Hepatocyte (in vitro differentiated cells): ENCODE results near the gene PCDHA1. TPM values are rescaled to one million over a fixed set of nuclear protein-coding genes. Genes with fewer than 3 reads are reported as not detected.

Experiments
- DNase-seq: peaks from one replicate; pipeline ENCODE4 v3.0.0-alpha.2; 2016; ENCODE audit warnings: low spot score
- H2AFZ ChIP-seq: fragments of 200-600 bp; sonication (generic); 2 replicates; pipeline ENCODE4 v1.6.0; 2016; ENCODE audit warnings: antibody characterized with exemption, mild to moderate bottlenecking
- H3K27ac ChIP-seq: fragments of 200-600 bp; sonication (generic); 2 replicates; pipeline ENCODE4 v1.5.1; 2016; ENCODE audit warnings: mild to moderate bottlenecking
- H3K27me3 ChIP-seq: fragments of 200-600 bp; sonication (generic); 2 replicates; pipeline ENCODE4 v1.6.1; 2016
- H3K36me3 ChIP-seq: fragments of 200-600 bp; sonication (generic); replicated peaks from 2 replicates; pipeline ENCODE4 v1.5.1; 2016; ENCODE audit warnings: low read depth; ENCODE audit not compliant: insufficient read depth
- H3K4me1 ChIP-seq: fragments of 200-600 bp; sonication (generic); 2 replicates; pipeline ENCODE4 v1.5.1; 2016; ENCODE audit warnings: mild to moderate bottlenecking, moderate library complexity; ENCODE audit not compliant: insufficient read depth
- H3K4me2 ChIP-seq: fragments of 200-600 bp; sonication (generic); 2 replicates; pipeline ENCODE4 v1.6.0; 2016
- H3K4me3 ChIP-seq: fragments of 200-600 bp; sonication (generic); 2 replicates; pipeline ENCODE4 v1.5.1; 2016; ENCODE audit warnings: mild to moderate bottlenecking
- H3K79me2 ChIP-seq: fragments of 200-600 bp; sonication (generic); 2 replicates; pipeline ENCODE4 v1.6.0; 2017; ENCODE audit warnings: mild to moderate bottlenecking
- H3K9me2 ChIP-seq: fragments of 200-600 bp; sonication (generic); replicated peaks from 2 replicates; pipeline ENCODE4 v1.6.0; 2017; ENCODE audit warnings: mild to moderate bottlenecking; ENCODE audit not compliant: insufficient read depth
- H3K9me3 ChIP-seq: fragments of 200-600 bp; sonication (generic); 2 replicates; pipeline ENCODE4 v1.5.1; 2016; ENCODE audit warnings: low read depth, mild to moderate bottlenecking
- H4K20me1 ChIP-seq: fragments of 200-600 bp; sonication (generic); 2 replicates; pipeline ENCODE4 v1.6.0; 2016; ENCODE audit warnings: mild to moderate bottlenecking; ENCODE audit not compliant: insufficient read depth, poor library complexity, severe bottlenecking
- EZH2 ChIP-seq: fragments of 200-600 bp; sonication (generic); IDR thresholded peaks from 2 replicates; pipeline ENCODE4 v1.6.1; 2016; ENCODE audit warnings: antibody characterized with exemption, mild to moderate bottlenecking, borderline replicate concordance
- EZH2phosphoT487 ChIP-seq: fragments of 200-600 bp; sonication (generic); IDR thresholded peaks from one replicate; pipeline ENCODE4 v1.6.1; 2018; ENCODE audit warnings: antibody characterized with exemption, mild to moderate bottlenecking, low read depth, moderate library complexity; ENCODE audit not compliant: unreplicated experiment, severe bottlenecking
- WGBS: methylation state at CpG from one replicate; pipeline ENCODE4 v1.1.6; 2016; ENCODE audit warnings: low lambda C conversion rate; ENCODE audit errors: missing lambda C conversion rate; 5-methylcytosine and 5-hydroxymethylcytosine counted together
- polyA plus RNA-seq: library from polyadenylated mRNA; unstranded; fragments of >200 nt; fragmentation: Nextera tagmentation; extraction: Ambion mirVana; gene quantifications from 2 replicates; pipeline ENCODE4 v1.2.1, GENCODE V29; 2016
- total RNA-seq: library from RNA; depleted of rRNA; stranded (reverse); fragments of >200 nt; gene quantifications from 2 replicates; pipeline ENCODE4 v1.2.3, GENCODE V29; 2014
- TF ChIP-seq, protein P1 (sequence below): fragments of 200-600 bp; sonication (generic); IDR thresholded peaks from 2 replicates; pipeline ENCODE4 v1.5.1; 2016; ENCODE audit warnings: antibody characterized with exemption, mild to moderate bottlenecking; ENCODE audit not compliant: poor library complexity

PCDHA1 gene
- total and polyA plus RNA-seq, 2 experiments from 2014 or later = not detected

DNA sequence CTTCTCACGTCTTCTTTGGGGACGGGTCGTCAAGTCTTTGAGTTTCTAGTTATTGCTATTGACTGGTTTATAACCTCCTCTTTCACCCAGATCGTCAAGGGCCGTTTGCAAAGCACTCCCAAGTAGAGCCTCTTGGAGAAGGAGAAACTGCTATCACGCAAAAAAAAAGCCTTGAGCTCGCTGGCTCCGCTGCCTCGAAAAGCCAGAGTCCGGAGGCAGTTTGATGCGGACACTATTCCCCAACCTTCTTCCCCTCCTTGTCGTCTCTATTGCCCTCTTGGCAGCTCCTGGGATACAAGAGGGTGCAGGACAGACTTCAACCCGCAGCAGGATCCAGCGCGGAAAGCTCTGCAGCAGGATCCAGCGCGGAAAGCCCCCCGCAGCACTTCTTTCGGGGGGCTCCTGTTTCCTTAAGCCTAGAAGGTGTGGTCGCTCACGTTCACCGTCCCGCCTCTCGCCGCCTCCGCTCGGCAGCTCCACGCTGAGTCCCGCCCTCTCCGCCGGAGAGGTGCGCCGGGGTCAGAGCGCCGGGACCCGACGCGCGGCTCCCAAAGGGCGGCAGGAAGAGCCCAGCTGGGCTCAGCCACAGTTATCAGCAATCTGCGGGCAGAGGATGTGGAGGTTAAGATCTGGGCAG, 140.0 kb downstream of the PCDHA1 start, which contains the start of gene PCDHAC1:
Gene PCDHAC1 (plus strand): TSS at position 494 of the 637 bp plus-strand sequence. CDS start 594 bp downstream, outside the sequence.
- DNase-seq = no peak
- 3% methylated on average over 41 of the region's 41 CpGs for WGBS
- H4K20me1 ChIP-seq = peaks cover 9% of the 10 kb centered on the region
- H3K36me3 ChIP-seq = no peaks in the 10 kb centered on the region
- peaks cover 7% of the 10 kb centered on the region for H3K4me1 ChIP-seq
- peak within 1 kb of the TSS; percentile 95 for H3K4me2 ChIP-seq
- no peaks in the 10 kb centered on the region for H3K9me3 ChIP-seq
- H2AFZ ChIP-seq = peak within 1 kb of the TSS; percentile 59
- TF ChIP-seq EZH2phosphoT487 (no peak), EZH2 (no peak)
- TF ChIP-seq, protein P1, sequence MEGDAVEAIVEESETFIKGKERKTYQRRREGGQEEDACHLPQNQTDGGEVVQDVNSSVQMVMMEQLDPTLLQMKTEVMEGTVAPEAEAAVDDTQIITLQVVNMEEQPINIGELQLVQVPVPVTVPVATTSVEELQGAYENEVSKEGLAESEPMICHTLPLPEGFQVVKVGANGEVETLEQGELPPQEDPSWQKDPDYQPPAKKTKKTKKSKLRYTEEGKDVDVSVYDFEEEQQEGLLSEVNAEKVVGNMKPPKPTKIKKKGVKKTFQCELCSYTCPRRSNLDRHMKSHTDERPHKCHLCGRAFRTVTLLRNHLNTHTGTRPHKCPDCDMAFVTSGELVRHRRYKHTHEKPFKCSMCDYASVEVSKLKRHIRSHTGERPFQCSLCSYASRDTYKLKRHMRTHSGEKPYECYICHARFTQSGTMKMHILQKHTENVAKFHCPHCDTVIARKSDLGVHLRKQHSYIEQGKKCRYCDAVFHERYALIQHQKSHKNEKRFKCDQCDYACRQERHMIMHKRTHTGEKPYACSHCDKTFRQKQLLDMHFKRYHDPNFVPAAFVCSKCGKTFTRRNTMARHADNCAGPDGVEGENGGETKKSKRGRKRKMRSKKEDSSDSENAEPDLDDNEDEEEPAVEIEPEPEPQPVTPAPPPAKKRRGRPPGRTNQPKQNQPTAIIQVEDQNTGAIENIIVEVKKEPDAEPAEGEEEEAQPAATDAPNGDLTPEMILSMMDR = no peak
- no peaks in the 10 kb centered on the region for H3K9me2 ChIP-seq
- peak within 1 kb of the TSS; percentile 64 for H3K27ac ChIP-seq
- peaks cover 5% of the 10 kb centered on the region for H3K79me2 ChIP-seq
- peak within 1 kb of the TSS; percentile 57 for H3K4me3 ChIP-seq
- H3K27me3 ChIP-seq = no peaks in the 10 kb centered on the region

DNA sequence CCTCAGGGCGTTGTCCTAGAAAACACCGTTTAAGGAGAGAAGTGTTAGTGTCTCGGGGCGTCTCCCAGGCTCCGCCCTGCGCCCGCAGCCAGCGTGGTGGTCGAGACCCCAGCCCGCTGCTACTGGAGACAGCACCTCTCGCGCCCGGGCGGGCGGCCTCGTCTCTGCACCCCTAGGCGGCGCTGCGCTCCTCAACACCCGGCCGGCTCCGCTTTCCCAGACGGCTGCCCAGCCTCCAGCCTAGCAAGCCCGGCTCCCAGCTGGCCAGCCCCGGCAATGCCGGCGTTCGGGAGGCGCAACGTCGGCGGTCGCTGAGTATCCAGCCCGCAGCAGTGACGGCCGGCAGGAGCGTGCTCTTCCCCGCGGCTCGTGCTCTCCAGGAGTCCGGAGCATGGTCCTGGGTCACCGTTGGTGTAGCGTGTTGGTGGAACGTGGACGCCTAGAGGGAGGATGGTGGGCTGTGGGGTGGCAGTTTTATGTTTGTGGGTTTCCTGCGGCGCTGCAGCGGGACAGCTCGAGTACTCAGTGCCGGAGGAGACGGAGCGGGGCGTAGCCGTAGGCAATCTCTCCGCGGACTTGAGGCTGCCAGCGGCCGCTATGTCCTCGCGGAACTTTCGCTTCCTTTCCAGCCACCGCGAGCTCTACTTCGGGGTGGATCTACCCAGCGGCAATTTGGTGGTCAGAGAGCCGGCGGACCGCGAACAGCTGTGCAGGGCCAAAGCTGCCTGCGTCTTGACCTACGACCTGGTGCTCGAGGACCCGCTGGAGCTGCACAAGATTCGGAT, 140.7 kb downstream of the PCDHA1 start:
- H4K20me1 ChIP-seq = peaks cover 9% of the 10 kb centered on the region
- WGBS = 2% methylated on average over 63 of the region's 74 CpGs
- DNase-seq = peak; percentile 96

DNA sequence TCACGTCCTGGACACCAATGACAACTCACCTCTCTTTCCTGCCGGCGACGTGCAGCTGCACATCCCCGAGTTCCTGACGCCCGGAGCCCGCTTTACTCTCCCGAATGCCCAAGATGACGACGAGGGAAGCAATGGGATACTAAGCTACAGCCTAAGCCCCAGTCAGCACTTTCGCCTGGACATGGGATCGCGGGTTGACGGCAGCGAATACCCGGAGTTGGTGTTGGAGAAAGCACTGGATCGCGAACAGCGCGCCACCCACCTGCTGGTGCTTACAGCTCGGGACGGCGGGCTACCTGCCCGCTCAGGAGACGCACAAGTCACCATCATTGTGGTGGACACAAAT, 141.3 kb downstream of the PCDHA1 start:
- peaks cover 7% of the 10 kb centered on the region for H3K4me1 ChIP-seq
- DNase-seq = peak; percentile 40
- peak overlapping the region; percentile 95 for H3K4me2 ChIP-seq
- peaks cover 9% of the 10 kb centered on the region for H4K20me1 ChIP-seq
- H3K79me2 ChIP-seq = peaks cover 5% of the 10 kb centered on the region
- 10% methylated on average over 26 of the region's 26 CpGs for WGBS
- peak overlapping the region; percentile 64 for H3K27ac ChIP-seq
- H3K9me2 ChIP-seq = no peaks in the 10 kb centered on the region
- H3K4me3 ChIP-seq = peak overlapping the region; percentile 57
- no peaks in the 10 kb centered on the region for H3K36me3 ChIP-seq
- TF ChIP-seq, protein P1 = no peak
- TF ChIP-seq EZH2phosphoT487 (no peak), EZH2 (no peak)
- no peaks in the 10 kb centered on the region for H3K9me3 ChIP-seq
- H3K27me3 ChIP-seq = no peaks in the 10 kb centered on the region
- peak overlapping the region; percentile 59 for H2AFZ ChIP-seq

More for the DNA sequence above, 140.7 kb downstream of the PCDHA1 start:
- Histone ChIP-seq H3K36me3 (no peaks in the 10 kb centered on the region), H3K9me2 (no peaks in the 10 kb centered on the region), H3K27me3 (no peaks in the 10 kb centered on the region), H3K79me2 (peaks cover 5% of the 10 kb centered on the region), H3K4me3 (peak overlapping the region; percentile 57), H3K4me1 (peaks cover 7% of the 10 kb centered on the region), H3K4me2 (peak overlapping the region; percentile 95), H3K27ac (peak overlapping the region; percentile 64), H2AFZ (peak overlapping the region; percentile 59), H3K9me3 (no peaks in the 10 kb centered on the region)
- no peak for TF ChIP-seq EZH2
- TF ChIP-seq EZH2phosphoT487 = no peak
- TF ChIP-seq, protein P1 = peak; percentile 98
